BLaER1 (cell line): ENCODE results near the gene CCSAP.

Experiments
- H3K27ac ChIP-seq: shearing (Covaris generic); formaldehyde crosslinking; 2 replicates; pipeline ENCODE4 v1.8.1; 2022
- H3K27me3 ChIP-seq: shearing (Covaris generic); formaldehyde crosslinking; 2 replicates; pipeline ENCODE4 v1.8.1; 2022
- H3K36me3 ChIP-seq: shearing (Covaris generic); formaldehyde crosslinking; 2 replicates; pipeline ENCODE4 v1.8.1; 2022
- H3K4me1 ChIP-seq: shearing (Covaris generic); formaldehyde crosslinking; 2 replicates; pipeline ENCODE4 v1.8.1; 2022
- H3K4me2 ChIP-seq: shearing (Covaris generic); formaldehyde crosslinking; 2 replicates; pipeline ENCODE4 v1.8.1; 2022
- H3K4me3 ChIP-seq: shearing (Covaris generic); formaldehyde crosslinking; 2 replicates; pipeline ENCODE4 v1.8.1; 2022
- H3K9ac ChIP-seq: shearing (Covaris generic); formaldehyde crosslinking; 2 replicates; pipeline ENCODE4 v1.8.1; 2022
- H3K9me3 ChIP-seq: shearing (Covaris generic); formaldehyde crosslinking; 2 replicates; pipeline ENCODE4 v1.8.1; 2022
- H4K20me1 ChIP-seq: shearing (Covaris generic); formaldehyde crosslinking; 2 replicates; pipeline ENCODE4 v1.8.1; 2022
- Cebpa-rat ChIP-seq: shearing (Covaris generic); IDR thresholded peaks from 2 replicates; pipeline ENCODE4 v1.8.1; 2022

CCSAP gene

GRCh38 chr1:229310833-229311232, 32.0 kb downstream of the CCSAP start:
- Histone ChIP-seq H3K4me1 (peaks cover 8% of the 10 kb centered on the region), H3K4me2 (no peak overlapping the region), H4K20me1 (no peaks in the 10 kb centered on the region), H3K27me3 (no peaks in the 10 kb centered on the region), H3K9ac (no peak overlapping the region), H3K4me3 (no peak overlapping the region), H3K27ac (no peak overlapping the region), H3K36me3 (0 out of 2 replicates have a peak, but pooled peaks cover 8% of the 10 kb centered on the region), H3K9me3 (no peaks in the 10 kb centered on the region)
- no peak for TF ChIP-seq Cebpa-rat

- H3K9ac ChIP-seq, result no peak overlapping the region
- H3K27me3 ChIP-seq, result no peaks in the 10 kb centered on the region
- peaks cover 8% of the 10 kb centered on the region for H3K4me1 ChIP-seq
- H3K4me2 ChIP-seq, result no peak overlapping the region
- no peaks in the 10 kb centered on the region for H3K9me3 ChIP-seq
- H3K36me3 ChIP-seq, result 0 out of 2 replicates have a peak, but pooled peaks cover 8% of the 10 kb centered on the region
- TF ChIP-seq Cebpa-rat, result no peak
- no peak overlapping the region for H3K4me3 ChIP-seq
- H4K20me1 ChIP-seq, result no peaks in the 10 kb centered on the region
- no peak overlapping the region for H3K27ac ChIP-seq
Observed at GRCh38 chr1:229309684-229310083, 33.2 kb downstream of the CCSAP start.

- Histone ChIP-seq H3K36me3 (0 out of 2 replicates have a peak, but pooled peaks cover 11% of the 10 kb centered on the region), H3K9ac (no peak overlapping the region), H3K4me1 (peaks cover 8% of the 10 kb centered on the region), H3K4me2 (no peak overlapping the region), H4K20me1 (no peaks in the 10 kb centered on the region), H3K27me3 (no peaks in the 10 kb centered on the region), H3K9me3 (no peaks in the 10 kb centered on the region), H3K27ac (no peak overlapping the region), H3K4me3 (no peak overlapping the region)
- no peak for TF ChIP-seq Cebpa-rat
Observed at GRCh38 chr1:229309074-229309473, 33.8 kb downstream of the CCSAP start.

GRCh38 chr1:229305392-229305791, 37.5 kb downstream of the CCSAP start:
- H4K20me1 ChIP-seq, result no peaks in the 10 kb centered on the region
- no peak for TF ChIP-seq Cebpa-rat
- peaks cover 22% of the 10 kb centered on the region for H3K36me3 ChIP-seq
- no peak overlapping the region for H3K9ac ChIP-seq
- no peak overlapping the region for H3K4me3 ChIP-seq
- no peaks in the 10 kb centered on the region for H3K27me3 ChIP-seq
- no peak overlapping the region for H3K27ac ChIP-seq
- no peaks in the 10 kb centered on the region for H3K9me3 ChIP-seq
- peaks cover 12% of the 10 kb centered on the region for H3K4me1 ChIP-seq
- H3K4me2 ChIP-seq, result no peak overlapping the region

GRCh38 chr1:229303855-229304254, 39.0 kb downstream of the CCSAP start:
- peaks cover 37% of the 10 kb centered on the region for H3K36me3 ChIP-seq

GRCh38 chr1:229302740-229303139, 40.1 kb downstream of the CCSAP start:
- H3K9me3 ChIP-seq, result no peaks in the 10 kb centered on the region
- no peaks in the 10 kb centered on the region for H4K20me1 ChIP-seq
- no peak for TF ChIP-seq Cebpa-rat
- H3K9ac ChIP-seq, result no peak overlapping the region
- no peak overlapping the region for H3K4me3 ChIP-seq
- peaks cover 12% of the 10 kb centered on the region for H3K4me1 ChIP-seq
- H3K27ac ChIP-seq, result no peak overlapping the region
- H3K4me2 ChIP-seq, result no peak overlapping the region
- H3K36me3 ChIP-seq, result peaks cover 41% of the 10 kb centered on the region
- no peaks in the 10 kb centered on the region for H3K27me3 ChIP-seq

More at GRCh38 chr1:229303855-229304254, 39.0 kb downstream of the CCSAP start:
- peak overlapping the region; percentile 44 for H3K4me2 ChIP-seq
- peaks cover 12% of the 10 kb centered on the region for H3K4me1 ChIP-seq
- H3K27me3 ChIP-seq, result no peaks in the 10 kb centered on the region
- H4K20me1 ChIP-seq, result no peaks in the 10 kb centered on the region
- TF ChIP-seq Cebpa-rat, result no peak
- no peak overlapping the region for H3K9ac ChIP-seq
- H3K4me3 ChIP-seq, result no peak overlapping the region
- H3K27ac ChIP-seq, result no peak overlapping the region
- H3K9me3 ChIP-seq, result no peaks in the 10 kb centered on the region

- H3K4me3 ChIP-seq, result no peak overlapping the region
- TF ChIP-seq Cebpa-rat, result no peak
- H3K27ac ChIP-seq, result no peak overlapping the region
- no peaks in the 10 kb centered on the region for H3K27me3 ChIP-seq
- H3K4me2 ChIP-seq, result no peak overlapping the region
- peaks cover 12% of the 10 kb centered on the region for H3K4me1 ChIP-seq
- no peaks in the 10 kb centered on the region for H4K20me1 ChIP-seq
- no peak overlapping the region for H3K9ac ChIP-seq
- H3K9me3 ChIP-seq, result no peaks in the 10 kb centered on the region
- peaks cover 34% of the 10 kb centered on the region for H3K36me3 ChIP-seq
Observed at GRCh38 chr1:229300099-229300757, 42.6 kb downstream of the CCSAP start.

GRCh38 chr1:229298887-229299503, 43.9 kb downstream of the CCSAP start:
- Histone ChIP-seq H3K27me3 (no peaks in the 10 kb centered on the region), H3K4me3 (no peak overlapping the region), H3K9ac (no peak overlapping the region), H3K4me1 (peaks cover 12% of the 10 kb centered on the region), H3K27ac (no peak overlapping the region), H3K9me3 (no peaks in the 10 kb centered on the region), H4K20me1 (no peaks in the 10 kb centered on the region), H3K4me2 (no peak overlapping the region), H3K36me3 (peaks cover 31% of the 10 kb centered on the region)
- no peak for TF ChIP-seq Cebpa-rat

- peaks cover 7% of the 10 kb centered on the region for H3K4me1 ChIP-seq
- H3K4me2 ChIP-seq, result no peak overlapping the region
- H3K36me3 ChIP-seq, result peaks cover 31% of the 10 kb centered on the region
- TF ChIP-seq Cebpa-rat, result no peak
- no peak overlapping the region for H3K27ac ChIP-seq
- H3K27me3 ChIP-seq, result no peaks in the 10 kb centered on the region
- no peak overlapping the region for H3K9ac ChIP-seq
- no peaks in the 10 kb centered on the region for H3K9me3 ChIP-seq
- no peak overlapping the region for H3K4me3 ChIP-seq
- H4K20me1 ChIP-seq, result no peaks in the 10 kb centered on the region
Observed at GRCh38 chr1:229298420-229298819, 44.4 kb downstream of the CCSAP start.

- Histone ChIP-seq H3K9me3 (no peaks in the 10 kb centered on the region), H3K4me1 (no peaks in the 10 kb centered on the region), H3K27ac (no peak overlapping the region), H3K27me3 (no peaks in the 10 kb centered on the region), H3K4me3 (no peak overlapping the region), H3K4me2 (no peak overlapping the region), H4K20me1 (no peaks in the 10 kb centered on the region), H3K36me3 (peaks cover 27% of the 10 kb centered on the region), H3K9ac (no peak overlapping the region)
- TF ChIP-seq Cebpa-rat, result no peak
Observed at GRCh38 chr1:229297746-229298145, 45.1 kb downstream of the CCSAP start.
